GM18909 (cell line): ENCODE data around the gene APOL1.
A peak's percentile ranks its signal among the peaks of the same experiment; 100 is the strongest.
"Not testable (repeated sequence)": the region's sequence is repeated elsewhere in the genome, so short reads cannot be mapped to it uniquely, and the experiment has no call there.

Experiments
- ATAC-seq: cut with Tn5 transposase; IDR thresholded peaks from one replicate; pipeline ENCODE4 v1.9.1; 2021; ENCODE audit warnings: mild to moderate bottlenecking; ENCODE audit not compliant: unreplicated experiment, poor library complexity

APOL1 gene, protein sequence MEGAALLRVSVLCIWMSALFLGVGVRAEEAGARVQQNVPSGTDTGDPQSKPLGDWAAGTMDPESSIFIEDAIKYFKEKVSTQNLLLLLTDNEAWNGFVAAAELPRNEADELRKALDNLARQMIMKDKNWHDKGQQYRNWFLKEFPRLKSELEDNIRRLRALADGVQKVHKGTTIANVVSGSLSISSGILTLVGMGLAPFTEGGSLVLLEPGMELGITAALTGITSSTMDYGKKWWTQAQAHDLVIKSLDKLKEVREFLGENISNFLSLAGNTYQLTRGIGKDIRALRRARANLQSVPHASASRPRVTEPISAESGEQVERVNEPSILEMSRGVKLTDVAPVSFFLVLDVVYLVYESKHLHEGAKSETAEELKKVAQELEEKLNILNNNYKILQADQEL

DNA sequence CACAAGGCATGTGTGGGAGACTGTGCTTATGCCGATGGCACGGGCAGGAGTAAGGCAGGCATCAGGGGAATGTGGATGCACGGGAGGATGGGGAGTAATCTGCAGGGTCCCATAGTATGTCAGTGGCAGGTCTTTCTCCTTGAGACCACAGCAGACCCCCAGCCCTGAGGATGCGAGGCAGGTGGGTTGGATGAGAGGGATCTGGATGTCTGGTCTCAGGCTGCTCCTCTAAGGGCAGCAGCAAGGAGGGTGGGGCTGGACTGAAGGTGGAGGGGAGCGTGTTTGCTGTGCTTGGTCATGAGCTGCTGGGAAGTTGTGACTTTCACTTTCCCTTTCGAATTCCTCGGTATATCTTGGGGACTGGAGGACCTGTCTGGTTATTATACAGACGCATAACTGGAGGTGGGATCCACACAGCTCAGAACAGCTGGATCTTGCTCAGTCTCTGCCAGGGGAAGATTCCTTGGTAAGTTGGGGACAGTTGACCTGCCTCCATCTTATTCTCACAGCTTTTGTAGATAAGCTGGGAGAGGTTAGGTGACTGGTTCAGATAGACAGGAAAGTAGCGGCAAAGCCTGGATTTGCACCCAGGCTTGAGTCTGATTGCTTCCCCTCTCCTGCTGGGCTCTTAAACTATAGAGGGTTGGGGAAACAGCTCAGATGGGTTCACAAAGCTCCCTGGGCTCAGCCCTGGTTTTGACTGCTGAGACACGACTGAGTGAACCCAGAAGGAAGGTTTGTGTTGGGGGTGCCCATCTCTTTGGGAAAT lies at the start of gene APOL1:
Gene APOL1 (plus strand): TSS at position 380 of the 769 bp plus-strand sequence. CDS start 1,823 bp downstream, outside the sequence.
- ATAC-seq, result peak; percentile 61

DNA sequence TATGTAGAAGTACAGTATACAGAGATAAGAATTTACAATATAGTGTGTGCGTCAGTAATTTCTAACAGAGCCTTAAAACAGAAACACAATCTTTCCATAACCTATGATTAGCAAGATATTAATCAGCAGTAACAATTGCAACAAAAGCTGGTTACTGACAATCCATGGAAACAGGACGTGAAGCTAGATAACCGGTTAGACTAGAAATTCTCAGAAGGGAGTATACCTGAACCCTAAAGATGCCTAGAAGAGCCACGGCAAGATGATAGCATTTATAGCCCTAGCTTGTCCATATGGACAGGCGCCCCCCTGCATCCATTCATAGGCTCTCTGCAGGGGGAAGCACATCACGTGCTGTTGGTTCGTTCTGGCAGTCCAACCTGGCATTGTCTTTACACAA lies 49.5 kb upstream of the APOL1 start:
- ATAC-seq, result not testable (repeated sequence)

DNA sequence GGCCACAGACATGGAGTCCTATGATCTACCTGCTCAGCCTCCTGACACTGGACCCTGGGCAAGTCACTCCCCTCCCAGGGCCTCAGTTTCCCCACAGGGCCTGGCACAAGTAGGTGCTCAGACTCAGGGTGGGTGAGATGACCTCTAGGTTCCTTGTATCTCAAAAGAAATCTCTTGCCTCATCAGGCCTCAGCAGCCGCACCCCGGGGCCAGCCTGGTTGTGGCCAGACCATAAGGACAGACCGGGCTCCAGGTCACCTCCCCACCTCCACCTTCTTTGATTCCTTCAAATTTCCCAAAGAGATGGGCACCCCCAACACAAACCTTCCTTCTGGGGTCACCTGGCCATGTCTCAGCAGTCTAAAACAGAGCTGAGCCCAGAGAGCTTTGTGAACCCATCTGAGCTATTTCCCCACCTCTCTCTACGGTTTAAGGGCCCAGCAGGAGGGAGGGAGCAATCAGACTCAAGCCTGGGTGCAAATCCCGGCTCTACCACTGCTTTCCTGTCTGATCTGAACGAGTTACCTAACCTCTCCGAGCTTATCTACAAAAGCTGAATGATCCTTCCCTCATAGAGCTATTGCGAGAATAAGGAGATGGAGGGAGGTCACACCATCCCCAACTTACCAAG lies 48.8 kb upstream of the APOL1 start:
- no peak for ATAC-seq

DNA sequence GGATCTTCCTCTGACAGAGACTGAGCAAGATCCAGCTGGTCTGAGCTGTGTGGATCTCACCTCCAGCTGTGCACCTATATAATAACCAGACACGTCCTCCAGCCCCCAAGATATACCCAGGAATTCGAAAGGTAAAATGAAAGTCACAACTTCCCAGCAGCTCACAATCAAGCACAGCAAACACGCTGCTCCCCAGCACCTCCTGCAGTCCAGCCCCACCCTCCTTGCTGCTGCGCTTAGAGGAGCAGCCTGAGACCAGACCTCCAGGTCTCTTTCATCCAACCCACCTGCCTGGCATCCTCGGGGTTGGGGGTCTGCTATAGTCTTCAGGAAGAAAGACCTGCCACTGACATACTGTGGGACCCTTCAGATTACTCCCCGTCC lies 48.3 kb upstream of the APOL1 start:
- ATAC-seq, result no peak

DNA sequence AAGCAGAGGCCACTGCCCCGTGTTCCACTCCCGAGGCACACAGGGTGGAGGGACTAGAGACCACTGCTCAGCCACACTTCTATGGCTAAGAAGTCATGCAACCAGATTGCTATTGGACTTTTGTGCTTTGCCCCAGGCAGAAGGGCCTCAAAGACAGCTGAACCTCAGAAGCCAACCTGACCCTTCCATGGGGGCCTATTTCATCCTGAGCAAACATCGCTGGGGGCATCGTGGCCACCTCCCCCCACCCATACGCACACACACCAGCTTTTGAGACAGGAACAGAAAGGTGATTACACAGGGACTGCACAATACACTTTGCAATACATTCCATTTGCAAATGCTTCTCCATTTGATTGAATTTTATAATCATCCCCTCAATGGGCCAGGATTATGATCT lies 47.4 kb upstream of the APOL1 start:
- not testable (repeated sequence) for ATAC-seq

DNA sequence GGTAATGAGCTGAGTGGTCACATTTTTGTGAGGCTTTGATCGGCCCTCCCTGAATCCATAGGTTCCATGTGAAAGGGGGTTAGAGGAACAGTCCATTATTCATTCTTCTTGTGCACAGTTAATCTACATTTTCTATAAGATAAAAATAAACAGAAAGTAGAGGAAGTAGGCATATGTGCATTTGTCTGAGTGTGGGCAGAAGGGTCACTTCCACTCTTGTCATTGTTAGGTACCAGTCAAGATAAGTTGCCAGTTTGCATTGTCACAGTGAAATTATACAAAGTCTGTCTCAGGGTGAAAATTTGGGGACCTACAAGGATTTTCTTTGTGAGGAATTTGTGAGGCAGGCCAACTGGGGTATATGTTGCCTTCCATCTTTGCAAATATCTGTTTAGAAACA lies 46.7 kb upstream of the APOL1 start:
- ATAC-seq, result no peak

DNA sequence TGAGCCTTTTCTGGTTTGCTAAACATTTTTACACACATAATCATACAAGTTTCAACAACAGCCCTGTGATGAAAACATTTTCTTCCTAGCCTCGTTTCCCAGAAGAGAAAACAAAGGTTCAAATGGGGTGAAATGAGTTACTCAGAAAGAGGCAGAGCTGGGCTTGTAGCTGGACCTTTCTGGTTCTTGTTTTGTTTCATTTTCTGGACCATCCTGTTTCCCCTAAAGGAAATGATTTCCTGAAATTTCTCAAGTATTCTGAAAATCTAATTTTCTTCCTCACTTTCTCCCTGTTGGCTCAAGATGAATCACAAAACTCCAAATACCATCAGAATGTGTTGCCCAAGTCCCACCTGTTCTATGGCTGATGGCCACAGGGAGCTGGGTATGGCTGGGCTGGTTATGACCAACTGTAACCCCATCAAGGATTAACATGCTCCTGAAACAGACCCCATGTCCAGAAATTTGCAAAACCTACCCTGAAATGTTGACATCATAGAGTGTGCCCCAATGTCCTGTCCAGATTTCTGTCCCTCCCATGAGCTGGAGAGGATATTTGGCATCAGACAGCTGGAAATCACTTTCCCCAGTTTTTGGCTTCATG lies 44.7 kb upstream of the APOL1 start:
- ATAC-seq, result no peak

DNA sequence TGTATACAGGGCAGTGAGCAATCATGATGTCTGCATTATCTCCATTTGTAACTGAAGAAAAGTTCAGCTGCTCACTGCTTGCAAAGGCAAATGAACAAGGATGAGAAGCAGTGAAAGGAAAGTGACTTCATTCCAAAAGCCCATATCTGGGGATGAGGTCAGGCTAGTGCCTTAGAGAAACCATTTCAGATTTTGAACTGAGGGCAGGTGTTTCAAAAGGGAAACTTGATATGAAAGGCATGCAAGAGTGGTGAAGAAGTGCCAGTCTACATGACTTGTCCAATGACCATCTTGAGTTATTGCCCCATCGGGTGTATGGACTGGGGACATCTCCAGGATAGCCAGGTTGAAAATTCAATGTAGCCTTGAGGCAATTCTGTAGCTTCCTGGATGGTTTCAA lies 44.0 kb upstream of the APOL1 start:
- no peak for ATAC-seq

DNA sequence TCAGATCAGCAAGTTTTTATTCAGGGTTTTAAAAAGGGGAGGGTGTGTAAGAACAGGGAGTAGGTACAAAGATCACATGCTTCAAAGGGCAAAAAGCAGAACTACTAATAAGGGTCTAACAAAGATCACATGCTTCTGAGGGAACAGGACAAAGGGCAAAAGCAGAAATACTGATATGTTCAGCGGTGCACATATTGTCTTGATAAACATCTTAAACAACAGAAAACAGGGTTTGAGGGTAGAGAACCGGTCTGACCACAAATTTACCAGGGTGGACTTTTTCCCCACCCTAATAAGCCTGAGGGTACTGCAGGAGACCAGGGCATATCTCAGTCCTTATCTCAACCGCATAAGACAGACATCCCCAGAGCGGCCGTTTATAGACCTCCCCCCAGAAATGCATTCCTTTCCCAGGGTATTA lies 43.4 kb upstream of the APOL1 start:
- not testable (repeated sequence) for ATAC-seq

DNA sequence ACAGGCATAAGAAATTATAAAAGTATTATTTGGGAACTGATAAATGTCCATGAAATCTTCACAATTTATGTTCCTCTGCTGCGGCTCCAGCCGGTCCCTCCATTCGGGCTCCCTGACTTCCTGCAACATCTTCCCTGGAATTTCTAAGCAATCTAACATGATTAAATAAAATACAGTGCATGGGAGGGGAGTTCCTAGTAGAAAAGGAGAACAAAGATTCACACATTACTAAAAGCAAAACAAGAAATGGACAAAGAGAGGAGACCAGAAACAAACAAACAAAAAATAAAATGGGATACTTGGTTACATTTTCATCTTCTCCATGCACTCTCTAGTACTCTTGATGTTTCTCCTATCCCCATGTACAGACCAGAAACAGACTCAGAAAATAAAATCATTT lies 42.7 kb upstream of the APOL1 start:
- no peak for ATAC-seq

DNA sequence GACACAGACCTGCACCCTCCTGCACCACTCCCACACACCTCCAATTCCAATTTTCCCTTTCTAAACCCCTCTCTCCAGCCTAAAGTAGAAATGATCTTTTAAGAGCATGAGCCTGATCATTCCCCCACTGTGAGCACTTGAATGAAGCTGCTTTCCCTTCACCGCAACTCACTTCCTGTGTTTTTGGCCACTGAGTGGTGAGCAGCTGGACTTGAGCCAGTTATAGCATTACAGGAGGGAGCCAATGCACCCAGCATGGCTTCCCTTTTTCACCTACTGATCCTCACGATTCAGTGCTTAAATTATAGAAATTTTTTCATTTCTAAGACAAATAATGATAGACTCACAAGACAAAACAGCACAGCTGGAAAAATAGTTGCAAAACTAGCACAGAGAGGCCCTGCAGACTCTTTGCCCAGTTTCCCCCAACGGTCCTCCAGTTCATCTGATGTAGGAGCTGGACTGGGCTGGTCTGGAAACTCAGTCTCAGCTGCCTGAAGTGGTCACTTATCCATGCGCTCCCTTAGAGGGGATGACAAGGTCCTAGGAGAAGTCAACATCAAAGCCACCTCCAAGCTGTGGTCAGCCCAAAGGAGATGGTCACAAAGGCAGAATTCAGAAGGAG lies 41.6 kb upstream of the APOL1 start:
- ATAC-seq, result no peak

DNA sequence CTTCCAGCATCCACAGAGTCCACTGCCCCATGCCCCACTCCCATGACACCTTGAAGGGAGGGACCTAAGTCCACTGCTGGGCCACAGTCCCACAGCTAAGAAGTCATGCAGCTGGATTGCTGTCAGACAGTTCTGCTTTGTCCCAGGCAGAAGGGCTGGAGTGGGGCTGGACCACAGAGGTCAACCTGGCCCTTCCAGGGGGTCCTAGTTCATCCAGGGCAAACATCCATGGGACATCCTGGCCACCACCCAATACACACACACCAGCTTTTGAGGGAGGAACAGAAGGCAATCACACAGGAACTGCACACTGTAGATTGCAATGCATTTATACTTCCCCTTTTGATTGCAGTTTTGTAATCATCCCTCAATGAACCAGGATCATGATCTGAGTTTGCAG lies 40.0 kb upstream of the APOL1 start:
- ATAC-seq, result no peak

DNA sequence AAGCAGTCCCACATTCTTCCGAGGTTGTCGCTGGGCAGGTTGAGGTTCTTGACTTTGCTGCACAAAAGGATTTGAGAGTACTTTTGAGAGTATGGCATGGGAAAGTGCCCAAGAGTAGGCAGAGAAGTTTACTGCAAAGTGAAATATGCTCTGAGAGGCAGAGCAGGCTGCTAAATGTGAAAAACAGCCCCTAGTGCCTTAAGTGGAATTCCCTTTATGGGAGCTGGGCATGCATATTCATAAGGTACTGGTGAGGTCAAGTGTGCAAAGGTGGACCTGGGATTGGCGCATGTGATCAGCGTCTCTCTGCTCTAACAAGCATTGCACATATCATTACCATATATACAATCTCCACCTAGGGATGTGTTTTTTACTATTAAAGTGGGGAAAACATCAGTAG lies 39.3 kb upstream of the APOL1 start:
- ATAC-seq, result no peak

DNA sequence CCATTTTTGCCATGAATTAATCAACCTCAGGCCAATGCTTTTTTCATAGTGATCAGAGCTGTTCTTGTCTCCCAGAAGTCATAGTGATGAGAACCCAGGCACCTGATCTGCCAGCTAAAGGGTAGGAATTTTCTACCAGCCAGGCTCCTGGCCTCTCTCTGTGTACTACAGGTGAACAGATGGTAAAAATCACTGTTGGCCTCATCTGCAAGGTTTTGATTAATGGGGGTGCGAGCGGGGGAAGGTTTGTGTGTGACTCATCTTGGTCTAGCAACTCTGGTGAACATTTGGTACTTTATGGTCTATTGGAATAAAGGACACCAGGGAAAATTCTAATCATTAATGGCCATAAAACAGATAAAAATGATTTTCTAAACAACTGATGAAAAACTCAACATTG lies 37.0 kb upstream of the APOL1 start:
- ATAC-seq, result no peak

DNA sequence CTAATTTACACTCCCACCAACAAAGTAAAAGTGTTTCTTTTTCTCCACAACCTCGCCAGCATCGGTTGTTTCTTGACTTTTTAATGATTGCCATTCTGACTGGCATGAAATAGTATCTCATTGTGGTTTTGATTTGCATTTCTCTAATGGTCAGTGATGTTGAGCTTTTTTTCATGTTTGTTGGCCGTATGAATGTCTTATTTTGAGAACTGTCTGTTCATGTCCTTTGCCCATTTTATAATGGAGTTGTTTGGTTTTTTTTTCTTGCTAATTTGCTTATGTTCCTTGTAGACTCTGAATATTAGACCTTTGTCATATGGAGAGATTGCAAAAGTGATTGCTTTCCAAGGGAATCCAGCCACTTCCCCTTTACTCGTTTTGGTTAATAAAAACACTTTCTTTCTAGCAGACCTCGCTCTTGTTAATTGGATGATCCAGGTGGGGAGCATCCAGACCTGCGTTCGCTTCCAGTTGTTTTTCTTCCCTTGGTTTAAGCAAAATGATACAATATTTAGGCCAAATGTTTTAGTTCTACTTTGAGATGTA lies 34.2 kb upstream of the APOL1 start:
- no peak for ATAC-seq

DNA sequence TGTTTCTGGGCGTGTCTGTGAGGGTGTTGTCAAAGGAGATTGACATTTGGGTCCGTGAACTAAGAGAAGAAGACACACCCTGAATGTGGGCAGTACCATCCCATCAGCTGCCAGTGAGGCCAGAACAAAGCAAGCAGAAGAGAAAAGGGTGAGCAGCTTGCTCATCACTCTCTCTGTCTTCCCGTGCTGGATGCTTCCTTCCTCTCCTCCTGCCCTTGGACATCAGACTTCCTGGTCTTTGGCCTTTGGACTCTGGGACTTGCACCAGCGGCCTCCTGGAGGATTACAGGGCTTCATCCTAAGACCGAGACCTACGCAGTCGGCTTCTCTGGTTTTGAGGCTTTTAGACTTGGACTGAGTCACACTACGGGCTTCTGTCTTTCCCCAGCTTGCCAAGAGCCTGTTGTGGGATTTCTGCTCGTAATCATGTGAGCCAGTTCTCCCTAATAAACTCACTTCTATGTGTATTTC lies 32.4 kb upstream of the APOL1 start:
- no peak for ATAC-seq

DNA sequence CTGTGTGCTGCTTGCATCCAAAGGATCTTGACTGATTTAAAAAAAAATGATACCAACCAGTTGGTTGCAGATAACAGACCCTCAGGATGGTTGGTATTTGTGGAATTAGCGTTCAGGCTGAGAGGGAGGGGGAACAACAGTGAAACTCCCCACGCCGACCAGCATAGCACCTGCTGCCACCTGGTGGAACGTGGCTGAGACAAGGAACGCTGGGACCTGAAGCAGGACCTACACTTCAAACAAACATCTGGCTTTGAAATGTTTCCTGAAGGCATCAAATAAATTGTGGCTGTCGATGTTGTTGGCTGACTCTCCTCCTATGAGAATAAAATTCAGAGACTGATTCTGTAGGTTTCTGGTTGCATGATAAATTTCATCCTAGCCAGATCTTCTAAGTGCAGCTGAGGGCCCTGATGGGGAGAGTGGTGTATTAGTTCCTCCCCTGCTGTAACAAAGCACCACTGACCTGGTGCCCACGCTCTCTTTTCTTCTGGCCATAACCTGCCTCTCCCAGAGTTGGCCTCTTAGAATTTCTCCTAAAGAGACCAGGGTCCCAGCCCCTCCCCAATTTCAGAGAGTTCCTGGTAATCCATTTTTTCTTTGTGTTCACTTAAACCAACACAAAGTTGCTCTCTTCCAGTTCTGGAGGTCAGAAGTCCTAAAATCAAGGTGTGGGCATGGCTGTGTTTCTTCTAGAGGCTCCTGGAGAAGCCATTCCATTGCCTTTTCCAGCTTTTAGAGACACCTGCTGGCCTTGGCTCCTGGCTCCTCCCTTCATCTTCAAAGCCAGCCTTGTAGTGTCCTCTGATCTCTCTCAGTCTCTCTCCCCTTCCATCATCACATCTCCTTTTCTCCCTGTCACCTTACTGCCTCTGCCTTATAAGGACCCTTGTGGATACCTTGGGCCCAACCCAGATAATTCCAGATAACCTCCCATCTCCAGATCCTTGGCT lies 30.9 kb upstream of the APOL1 start:
- ATAC-seq, result no peak

DNA sequence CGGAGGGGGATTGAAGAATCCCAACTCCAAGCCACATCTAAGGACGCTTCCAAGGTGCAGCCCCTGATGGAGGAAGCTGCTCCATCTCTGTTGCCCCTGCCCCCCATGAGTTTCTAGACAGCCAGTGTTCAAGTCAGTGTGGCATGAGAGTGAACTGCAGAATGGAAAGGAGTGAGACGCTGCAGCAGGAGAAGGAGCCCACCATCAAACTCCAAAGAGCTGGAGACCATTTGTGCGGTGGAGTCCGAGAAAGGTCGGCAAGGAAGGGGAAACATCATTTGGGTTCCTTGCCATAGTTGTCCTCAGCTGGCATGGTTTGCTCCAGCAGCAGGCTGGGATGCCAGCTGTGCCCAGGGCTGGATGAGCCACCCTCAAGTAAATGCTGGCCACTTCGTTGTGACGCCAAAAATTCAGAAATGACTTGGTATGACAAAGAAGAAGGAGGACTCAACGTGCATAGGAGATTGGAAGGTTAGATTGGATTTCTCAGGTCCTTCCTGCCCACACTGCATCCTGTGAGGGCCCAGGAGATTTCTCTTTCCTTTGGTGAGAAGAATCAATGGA lies 30.0 kb upstream of the APOL1 start:
- ATAC-seq, result no peak

DNA sequence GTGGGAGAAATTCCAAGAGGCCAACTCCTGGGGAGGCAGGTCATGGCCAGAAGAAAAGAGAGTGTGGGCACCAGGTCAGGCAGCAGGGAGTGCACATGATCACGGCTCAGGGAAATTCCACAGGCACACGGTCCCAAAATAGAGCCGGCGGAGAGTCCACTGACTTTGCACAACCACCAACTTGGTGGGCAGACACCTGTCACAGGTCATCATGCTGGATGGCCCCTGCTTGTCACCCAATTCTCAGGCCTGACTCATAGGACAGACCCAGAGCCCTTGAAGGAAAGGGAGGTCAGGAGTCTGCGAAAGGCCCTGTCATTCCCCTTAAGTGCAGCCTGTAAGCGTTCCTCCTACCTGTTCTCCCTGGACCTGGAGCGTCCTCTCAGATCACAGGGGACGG lies 29.4 kb upstream of the APOL1 start:
- no peak for ATAC-seq
